NOMO-1 (cell line): ENCODE results near the gene SOCS6.
"Not testable (repeated sequence)": the region's sequence is repeated elsewhere in the genome, so short reads cannot be mapped to it uniquely, and the experiment has no call there.

Experiments
- DNase-seq, 2 experiments: peaks; one replicate each; lab custom pipeline; 2025; ENCODE audit not compliant: unreplicated experiment in 2 of 2; lab: John Stamatoyannopoulos, UW

Gene SOCS6, protein sequence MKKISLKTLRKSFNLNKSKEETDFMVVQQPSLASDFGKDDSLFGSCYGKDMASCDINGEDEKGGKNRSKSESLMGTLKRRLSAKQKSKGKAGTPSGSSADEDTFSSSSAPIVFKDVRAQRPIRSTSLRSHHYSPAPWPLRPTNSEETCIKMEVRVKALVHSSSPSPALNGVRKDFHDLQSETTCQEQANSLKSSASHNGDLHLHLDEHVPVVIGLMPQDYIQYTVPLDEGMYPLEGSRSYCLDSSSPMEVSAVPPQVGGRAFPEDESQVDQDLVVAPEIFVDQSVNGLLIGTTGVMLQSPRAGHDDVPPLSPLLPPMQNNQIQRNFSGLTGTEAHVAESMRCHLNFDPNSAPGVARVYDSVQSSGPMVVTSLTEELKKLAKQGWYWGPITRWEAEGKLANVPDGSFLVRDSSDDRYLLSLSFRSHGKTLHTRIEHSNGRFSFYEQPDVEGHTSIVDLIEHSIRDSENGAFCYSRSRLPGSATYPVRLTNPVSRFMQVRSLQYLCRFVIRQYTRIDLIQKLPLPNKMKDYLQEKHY

DNA sequence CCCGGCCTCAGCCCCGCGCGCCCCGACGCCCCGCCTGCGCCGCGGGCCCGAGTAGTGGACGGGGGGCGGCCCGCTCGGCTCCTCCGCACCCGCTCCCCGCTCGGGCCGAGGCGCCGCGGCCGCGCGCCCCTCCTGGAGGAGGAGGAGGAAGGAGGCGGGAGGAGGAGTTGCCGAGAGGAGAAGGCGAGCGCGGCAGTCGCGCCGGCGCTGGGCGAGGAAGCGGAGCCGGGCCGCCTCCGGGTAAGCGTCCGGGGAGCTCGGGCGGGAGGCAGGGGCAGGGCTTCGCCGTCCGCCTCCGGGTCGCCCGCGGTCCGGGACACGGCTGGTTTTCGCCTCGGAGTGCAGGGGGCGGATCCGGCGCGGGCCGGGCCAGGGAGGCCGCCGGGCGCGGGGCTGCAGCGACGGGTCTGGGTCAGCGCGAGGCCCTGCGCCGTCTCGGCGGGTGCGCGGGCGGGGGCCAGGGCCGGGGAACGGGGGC lies at the start of gene SOCS6:
TSS of gene SOCS6 (plus strand) at position 195 of the 478 bp plus-strand sequence. CDS start 35,624 bp downstream, outside the sequence.
- peak; percentile 42 to 43 for DNase-seq

DNA sequence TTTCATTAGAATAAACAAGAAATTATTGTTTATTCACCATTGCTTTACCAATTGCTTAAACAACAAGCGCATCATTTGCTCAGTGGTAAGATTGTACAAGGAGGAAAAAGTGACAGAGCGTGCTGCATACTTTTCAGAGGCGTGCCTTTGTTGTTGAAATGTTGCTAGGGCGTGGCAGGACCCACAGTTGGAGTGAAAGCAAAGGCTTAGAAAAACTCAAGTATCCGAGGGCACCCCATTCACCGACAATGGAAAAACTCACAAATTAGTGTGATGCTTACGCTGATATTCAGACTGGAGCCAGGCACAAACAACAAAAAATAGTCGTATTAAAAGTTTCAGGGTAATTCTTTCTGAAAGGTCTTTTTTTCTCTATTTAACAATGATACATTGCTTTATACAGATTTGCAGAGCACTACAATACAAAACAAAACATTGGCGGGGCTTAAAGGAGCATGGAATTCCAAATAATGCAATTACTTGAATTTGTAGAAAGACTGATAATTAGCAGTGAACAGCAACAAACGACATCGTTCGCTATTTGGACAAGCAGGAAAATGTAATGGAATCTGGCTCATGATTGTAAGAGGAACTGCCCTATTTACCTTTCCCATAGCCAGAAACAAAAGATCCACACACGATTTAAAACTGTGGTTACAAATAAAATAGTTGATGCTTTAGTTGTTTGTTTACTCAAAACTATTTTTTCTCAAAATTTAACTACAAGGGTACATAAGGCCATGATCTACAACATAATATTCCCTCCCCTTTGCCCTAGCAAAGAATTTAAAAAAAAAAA lies 45.5 kb upstream of the SOCS6 start:
- no peak for DNase-seq

DNA sequence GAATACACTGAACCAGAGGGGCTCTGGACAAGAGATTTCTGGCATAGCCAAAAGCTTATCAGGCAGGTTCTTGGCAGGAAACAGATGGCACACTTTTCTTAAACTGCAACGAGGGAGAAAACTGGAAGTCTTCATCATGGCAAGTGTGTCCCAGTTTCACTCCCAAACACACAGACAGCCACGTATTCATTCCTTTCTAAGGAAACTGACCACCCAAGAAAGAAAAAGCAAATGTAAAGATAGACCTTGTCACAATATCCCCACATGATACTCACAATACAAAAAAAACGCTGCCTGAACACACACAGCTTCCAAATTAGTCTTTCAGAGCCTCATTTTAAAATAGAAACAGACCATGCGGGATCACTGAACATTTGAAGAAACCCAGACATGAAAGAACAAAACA lies 42.8 kb upstream of the SOCS6 start:
- DNase-seq = no peak

DNA sequence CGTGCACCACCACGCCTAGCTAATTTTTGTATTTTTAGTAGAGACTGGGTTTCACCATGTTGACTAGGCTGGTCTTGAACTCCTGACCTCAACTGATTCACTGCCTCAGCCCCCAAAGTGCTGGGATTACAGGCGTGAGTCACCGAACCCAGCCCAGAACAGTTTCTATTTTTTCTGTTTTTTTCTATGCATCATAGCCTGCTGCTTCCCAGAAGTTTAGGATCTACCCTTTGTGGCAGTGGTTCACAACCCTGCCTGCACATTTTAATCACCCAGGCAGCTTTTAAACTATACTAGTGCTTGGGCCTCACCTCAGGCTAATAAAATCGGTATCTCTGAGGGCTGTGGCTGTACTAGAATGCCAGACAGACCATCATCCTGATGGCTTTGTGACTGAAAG lies 39.7 kb upstream of the SOCS6 start:
- no peak for DNase-seq

DNA sequence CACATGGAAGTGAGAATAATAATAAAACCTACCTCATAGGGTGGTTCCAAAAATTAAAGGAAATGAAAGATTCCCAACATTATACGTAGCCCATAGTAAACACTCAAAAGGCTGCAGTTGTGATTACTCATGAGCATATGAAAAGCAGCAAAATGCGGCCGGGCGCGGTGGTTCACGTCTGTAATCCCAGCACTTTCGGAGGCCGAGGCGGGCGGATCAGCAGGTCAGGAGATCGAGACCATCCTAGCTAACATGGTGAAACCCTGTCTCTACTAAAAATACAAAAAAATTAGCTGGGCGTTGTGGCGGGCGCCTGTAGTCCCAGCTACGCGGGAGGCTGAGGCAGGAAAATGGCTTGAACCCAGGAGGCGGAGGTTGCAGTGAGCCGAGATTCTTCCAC lies 39.0 kb upstream of the SOCS6 start:
- not testable (repeated sequence) for DNase-seq

DNA sequence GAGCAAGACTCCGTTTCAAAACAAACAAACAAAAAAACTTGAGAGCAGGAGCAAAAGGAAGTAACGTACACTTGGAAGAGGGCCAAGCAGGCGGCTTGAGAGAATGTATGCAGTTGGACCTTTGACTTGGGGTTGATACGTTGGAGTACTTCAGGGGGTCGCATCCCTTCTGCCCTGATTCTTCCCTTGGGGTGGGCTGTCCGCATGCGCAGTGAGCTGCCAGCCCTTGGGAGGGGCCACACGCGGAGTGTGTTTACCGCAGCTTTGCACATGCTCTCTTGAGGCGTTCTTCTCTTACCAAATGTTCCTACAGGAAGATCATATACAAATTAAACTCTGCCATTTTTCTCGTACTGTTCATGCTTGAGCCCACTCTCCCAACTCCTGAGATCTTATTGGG lies 38.1 kb upstream of the SOCS6 start:
- DNase-seq = no peak

DNA sequence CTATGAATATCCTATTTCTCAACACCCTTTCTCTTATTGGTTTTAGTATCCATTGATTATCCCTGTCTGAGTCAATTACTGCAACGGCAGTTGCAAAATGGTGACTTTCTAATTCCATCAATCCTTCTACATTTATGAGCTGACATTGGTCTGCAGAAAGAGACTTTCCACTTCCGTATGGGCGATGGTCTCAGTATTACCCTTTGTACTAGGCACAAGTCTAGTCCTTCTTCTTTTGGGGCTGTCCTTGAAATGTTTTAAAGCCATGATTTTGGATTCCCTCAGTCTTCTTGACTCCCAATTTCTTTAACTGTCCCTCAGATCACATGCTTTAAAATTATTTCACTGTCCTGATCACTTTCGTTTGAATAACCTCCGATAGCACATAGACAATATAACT lies 32.7 kb upstream of the SOCS6 start:
- no peak for DNase-seq

DNA sequence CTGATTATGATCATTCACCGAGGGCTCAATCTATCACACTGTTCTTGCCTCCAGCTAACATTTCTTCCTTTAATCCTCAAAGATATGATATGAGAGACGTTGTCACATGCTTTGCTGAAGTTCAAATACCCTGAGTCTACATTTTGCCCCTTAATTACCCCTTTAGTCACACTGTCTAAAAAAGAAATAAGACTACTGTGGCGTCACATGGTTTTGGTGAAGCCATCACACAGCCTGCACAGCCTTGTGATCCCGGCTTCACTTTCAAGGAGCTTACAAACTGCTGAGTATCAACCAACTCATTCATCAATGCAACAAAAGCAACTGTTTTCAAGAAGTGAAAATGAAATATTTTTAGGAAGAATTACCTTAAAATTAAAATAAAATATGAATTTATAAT lies 31.9 kb upstream of the SOCS6 start:
- no peak for DNase-seq

DNA sequence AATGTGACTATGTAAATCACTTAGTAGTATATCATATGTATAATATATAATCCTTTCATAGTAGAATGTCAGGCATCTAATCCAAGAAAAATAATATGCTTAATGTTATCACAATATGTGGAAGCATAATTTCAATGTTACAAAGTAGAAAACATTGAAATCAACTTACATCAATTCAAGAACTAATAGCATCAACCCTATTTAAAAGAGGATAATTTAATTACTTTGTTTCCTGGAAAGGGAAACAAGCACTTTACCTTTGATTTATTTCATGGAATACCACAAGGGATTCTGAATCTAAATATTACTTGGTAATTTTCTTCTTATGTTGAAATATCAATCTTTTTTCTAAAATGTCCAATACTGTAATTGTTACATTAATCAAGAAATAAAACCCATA lies 30.6 kb upstream of the SOCS6 start:
- DNase-seq = no peak

DNA sequence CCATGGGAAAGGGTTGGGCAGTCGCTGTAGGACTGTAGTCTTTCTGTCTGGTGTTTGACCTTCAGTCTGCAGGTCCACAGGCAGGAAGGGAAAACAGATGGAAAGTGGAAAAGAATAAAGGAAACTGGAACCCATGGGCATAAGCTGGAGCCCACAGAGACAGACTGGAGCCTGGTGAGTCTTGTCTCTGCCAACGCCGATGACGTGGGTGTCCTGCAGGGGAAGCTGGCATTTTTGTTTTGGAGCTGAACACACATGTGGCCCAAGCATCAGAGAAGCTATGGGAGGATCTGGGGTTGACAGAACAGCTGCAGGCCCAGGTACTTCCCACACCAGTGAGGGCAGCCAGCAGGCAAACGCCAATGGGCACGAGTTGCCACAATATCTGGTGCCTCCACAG lies 28.2 kb upstream of the SOCS6 start:
- no peak for DNase-seq

DNA sequence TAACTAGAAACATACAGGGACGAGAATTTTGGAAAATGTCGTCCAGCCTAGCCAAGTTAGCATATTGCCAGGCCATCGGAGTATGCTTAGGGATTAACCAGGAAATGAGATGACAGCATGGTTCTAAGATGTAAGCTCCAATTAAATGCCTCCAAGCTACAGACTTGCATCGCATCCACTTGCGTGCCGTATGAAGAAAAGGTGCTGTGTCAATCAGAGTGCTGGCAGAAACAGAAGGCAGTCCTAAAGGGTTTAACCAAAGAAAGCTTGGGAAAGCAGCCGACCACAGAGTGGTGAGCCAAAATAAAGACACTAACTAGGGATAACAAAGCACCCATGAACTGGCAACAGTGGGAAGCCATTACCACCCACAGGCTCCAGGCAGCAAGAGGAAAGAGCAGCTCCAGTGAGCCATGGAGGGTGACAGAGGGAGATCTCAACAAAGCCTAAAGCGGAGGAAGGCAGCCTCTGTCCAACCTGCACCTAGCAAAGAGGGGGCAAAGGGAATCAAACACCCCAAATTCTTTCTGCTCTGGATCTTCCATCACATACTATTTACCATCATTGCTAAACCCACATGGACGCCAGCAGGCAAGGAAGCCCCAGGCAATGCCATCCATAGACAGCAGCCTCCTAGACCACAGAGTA lies 27.6 kb upstream of the SOCS6 start:
- DNase-seq = no peak

DNA sequence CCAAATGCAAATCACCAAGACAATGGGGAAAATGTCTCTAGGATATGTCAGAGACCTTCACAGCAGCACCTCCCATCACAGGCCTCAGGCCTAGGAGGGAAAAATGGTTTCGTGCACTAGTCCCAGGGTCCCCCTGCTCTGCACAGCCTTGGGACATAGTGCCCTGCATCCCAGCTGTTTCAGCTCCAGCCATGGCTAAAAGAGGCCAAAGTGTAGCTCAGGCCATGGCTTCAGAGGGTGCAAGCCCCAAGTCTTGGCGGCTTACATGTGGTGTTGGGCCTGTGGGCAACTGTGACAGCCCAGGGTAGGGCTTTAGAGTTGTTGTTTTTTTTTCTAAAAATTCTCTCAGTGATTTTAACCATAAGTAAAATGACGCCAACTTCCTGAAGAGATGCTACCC lies 25.5 kb upstream of the SOCS6 start:
- no peak for DNase-seq

DNA sequence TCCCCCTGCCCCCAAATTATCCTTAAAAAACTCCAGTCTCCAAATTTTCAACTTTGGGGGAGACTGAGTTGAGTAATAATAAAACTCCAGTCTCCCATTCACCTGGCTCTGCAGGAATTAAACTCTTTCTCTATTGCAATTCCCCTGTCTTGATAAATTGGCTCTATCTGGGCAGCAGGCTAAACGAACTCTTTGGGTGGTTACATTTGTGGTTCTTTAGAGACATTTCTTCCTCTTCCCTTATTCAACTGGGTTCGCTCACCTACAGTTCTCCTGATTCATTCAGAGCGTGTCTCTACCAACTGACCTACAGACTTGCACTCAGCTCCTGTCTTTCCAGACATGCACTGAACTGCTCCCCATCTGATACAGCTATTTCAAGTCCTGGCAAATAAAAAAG lies 17.1 kb upstream of the SOCS6 start:
- DNase-seq = no peak

DNA sequence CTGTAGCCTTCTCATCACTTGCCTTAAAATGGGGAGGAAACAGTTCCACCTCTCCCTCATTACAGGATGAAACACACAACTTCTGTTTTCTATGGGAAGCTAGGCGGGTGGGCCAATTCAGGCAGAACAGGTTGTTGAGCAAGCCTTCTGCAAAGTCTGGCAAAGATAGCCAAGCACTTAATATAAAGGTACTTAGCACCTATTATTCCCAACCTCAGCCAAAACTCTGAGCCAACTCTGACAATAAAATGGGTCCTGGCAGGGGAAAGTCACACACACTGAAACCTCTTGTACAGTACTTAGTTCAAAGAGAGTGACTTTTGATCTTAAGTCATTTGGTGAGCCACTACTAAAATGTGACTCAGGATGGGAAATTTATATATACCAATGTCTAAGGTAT lies 15.8 kb upstream of the SOCS6 start:
- no peak for DNase-seq

DNA sequence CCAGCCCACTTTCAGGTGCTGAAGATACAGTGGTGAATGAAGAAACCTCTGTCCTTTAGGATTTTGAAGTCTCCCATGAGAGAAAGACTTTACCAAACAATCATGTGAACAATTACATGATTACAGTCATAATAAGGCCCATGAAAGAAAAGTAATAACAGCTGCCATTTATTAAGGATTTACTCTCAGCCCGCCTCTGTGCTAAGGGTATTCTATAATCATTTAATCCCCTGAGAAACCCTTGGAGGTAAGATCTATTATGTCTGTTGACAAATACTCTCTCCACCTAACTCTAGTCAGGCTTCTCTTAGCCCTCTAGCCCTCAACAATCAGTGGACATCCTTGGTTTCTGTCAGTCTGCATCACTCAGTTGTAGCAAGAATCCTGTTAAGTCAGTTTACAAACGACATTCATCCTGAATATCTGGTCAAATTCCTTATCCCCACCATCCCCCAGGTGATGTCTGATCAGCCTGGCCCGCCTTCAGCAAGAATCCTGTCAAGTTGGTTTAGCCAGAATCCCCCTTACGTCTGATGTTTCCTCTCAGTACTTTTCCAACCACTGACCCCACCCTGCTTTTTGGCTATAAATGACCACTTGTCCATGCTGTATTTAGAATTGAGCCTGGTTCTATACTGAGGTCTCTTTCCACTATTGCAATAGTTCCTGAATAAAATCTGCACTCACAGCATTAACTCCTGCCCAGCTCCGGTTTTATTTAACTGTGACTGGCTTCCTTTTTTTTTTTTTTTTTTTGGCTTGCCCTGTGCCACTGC lies 12.2 kb upstream of the SOCS6 start:
- no peak for DNase-seq

DNA sequence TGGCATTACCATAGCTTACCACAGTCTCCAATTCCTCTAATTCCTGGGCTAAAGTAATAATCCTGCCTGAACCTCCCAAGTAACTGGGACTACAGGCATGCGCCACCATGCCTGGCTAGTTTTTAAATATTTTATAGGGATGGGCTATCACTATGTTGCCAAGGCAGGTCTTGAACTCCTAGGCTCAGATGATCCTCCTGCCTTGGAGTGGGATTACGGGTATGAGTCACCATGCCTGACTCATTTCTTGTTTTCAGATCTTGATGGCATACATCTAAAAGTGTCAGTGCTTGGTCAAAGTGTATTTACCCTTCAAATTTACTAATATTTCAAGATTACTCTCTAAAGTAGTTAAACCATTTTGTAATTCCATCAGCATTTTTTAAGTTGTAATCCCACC lies 9.4 kb upstream of the SOCS6 start:
- DNase-seq = no peak

DNA sequence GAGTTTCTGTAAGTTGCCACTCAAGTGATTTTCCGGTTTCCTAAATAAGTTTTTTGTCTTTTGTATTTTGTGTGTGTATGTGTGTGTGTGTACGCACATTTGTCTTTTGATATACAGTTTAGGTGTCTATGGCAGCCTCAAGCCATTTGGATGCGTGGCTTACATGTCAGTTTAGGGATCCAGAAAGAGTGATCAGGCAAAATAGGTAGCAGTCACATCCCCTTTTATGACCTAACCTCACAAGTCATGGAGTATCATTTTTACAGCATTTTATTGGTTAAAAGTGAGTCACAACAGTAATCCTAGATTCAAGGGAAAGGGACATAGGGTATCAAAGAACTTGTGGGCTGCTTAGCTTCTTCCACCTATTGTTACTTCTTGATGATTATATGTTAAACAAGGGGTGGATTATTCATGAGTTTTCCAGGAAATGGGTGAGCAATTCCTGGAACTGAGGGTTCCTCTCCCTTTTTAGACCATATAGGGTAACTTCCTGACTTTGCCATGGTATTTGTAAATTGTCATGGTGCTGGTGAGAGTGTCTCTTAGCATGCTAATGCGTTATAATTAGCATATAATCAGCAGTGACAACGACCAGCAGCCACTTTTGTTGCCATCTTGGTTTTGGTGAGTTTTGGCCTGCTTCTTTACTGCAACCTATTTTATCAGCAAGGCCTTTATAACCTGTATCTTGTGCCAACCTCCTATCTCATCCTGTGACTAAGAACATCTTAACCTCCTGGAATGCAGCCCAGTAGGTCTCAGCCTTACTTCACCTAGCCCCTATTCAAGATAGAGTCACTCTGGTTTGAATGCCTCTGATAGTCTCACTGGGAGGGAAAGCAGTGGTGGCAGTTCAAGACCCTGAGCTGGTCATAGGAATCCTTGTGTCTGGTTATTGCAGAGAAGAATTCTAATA lies 8.6 kb upstream of the SOCS6 start:
- DNase-seq = no peak

DNA sequence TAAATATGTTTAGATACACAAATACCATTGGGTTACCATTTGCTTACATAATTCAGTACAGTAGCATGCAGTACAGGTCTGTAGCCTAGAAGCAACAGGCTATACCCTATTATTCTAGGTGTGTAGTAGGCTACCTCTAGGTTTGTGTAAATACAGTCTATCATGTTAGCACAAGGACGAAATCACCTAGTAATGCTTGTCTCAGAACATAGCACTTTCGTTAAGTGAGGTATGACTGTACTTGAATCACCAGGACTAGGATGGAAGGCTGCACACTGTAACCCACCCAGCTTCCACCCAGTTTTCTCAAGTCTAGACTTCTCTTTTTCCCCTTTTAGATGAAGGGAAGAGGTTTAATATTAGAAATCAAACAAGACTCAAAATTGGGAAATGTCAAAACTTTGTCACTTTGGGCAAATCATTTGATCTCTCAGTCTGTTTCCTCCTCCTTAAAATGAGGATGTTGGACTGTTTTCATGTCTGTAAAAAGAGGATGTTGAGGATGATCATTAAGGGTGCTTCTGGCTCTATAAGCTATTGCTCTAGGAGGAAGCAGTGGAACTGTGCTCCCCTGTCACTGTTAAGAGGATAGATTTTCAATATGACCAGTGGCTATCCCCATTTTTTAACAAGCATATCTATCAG lies 3.7 kb upstream of the SOCS6 start:
- peak; percentile 25 to 89 for DNase-seq

DNA sequence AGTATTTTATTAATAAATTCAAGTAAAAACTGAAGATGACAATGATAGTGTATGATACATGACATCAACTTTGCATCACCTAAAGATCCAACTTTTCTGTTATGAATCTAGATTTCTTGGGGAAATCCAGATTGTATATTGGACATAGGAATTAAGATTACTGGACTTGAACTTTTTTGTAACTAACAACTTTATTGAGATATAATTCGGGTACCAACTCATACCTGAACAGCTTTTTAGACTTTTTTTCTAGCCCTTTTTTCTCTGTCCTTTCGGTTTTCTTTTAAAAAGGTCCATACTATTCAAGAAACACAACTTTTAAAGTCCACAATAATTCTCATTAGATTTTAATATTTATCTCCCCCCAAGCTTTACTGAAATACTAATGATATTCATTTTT lies 1.1 kb upstream of the SOCS6 start:
- DNase-seq = no peak
